Measurements from ENCODE around the gene ANKS3.

Gene ANKS3

DNA sequence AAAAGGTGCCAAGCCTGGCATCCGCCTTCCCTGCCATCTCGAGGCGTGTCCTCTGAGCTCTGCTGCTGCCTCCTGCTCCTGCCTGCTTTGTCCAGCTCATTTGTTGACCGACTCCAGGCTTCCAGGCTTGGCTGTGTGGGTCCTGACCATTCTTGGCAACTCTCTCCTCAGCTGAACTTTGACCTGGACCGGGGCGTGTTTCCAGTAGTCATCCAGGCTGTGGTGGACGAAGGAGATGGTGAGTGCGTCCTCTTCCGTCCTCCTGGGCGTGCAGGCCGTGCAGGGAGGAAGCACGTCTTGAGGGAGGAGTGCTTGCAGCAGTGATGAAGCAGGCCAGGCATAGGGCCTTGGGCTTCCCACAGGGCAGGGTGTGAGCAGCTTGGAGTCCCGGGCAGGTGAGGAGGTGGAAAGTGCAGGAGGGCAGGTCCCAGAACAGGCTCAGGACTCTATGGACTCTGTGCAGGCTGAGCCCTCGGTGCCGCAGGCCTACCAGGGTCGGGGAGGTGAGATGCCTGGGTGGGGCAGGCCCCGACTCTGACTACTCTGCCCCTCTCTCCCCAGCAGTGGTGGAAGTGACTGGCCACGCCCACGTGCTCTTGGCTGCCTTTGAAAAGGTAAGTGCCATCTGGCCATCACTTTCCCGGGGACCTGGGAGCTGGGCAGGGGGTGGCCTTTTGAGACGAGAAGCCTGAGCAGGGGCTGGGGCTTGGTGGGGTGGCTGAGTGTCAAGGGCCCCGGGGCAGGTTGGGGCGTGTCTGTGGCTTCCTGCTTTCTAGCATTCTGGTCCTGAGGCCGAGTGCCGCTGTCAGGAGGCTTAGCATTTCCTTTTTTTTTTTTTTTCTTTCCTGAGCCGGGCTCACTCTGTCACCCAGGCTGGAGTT lies 69.3 kb downstream of the ANKS3 start:
- Histone ChIP-seq H3K4me2 (no peak overlapping the region), H3K79me2 (ENCODE audit: insufficient read depth, low read depth) (no peaks in the 10 kb centered on the region), H3K27ac (no peak overlapping the region), H4K20me1 (ENCODE audit: insufficient read depth) (no peaks in the 10 kb centered on the region), H3K27me3 (ENCODE audit: insufficient read depth, low read depth) (no peaks in the 10 kb centered on the region), H2AFZ (ENCODE audit: low read depth) (no peak overlapping the region), H3K4me3 (IDR thresholded peaks at IDR 0.05; ENCODE audit: insufficient read depth, low read depth, low read length) (no peak overlapping the region), H3K4me1 (ENCODE audit: low read depth, poor library complexity, severe bottlenecking) (no peaks in the 10 kb centered on the region), H3K36me3 (ENCODE audit: insufficient read depth) (peaks cover 12% of the 10 kb centered on the region; the same call in 1 of the 2 replicates), H3K9ac (no peak overlapping the region)
- TF ChIP-seq, protein P1, sequence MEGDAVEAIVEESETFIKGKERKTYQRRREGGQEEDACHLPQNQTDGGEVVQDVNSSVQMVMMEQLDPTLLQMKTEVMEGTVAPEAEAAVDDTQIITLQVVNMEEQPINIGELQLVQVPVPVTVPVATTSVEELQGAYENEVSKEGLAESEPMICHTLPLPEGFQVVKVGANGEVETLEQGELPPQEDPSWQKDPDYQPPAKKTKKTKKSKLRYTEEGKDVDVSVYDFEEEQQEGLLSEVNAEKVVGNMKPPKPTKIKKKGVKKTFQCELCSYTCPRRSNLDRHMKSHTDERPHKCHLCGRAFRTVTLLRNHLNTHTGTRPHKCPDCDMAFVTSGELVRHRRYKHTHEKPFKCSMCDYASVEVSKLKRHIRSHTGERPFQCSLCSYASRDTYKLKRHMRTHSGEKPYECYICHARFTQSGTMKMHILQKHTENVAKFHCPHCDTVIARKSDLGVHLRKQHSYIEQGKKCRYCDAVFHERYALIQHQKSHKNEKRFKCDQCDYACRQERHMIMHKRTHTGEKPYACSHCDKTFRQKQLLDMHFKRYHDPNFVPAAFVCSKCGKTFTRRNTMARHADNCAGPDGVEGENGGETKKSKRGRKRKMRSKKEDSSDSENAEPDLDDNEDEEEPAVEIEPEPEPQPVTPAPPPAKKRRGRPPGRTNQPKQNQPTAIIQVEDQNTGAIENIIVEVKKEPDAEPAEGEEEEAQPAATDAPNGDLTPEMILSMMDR (conservative IDR thresholded peaks at IDR 0.05; ENCODE audit: low read depth, low read length) = no peak

DNA sequence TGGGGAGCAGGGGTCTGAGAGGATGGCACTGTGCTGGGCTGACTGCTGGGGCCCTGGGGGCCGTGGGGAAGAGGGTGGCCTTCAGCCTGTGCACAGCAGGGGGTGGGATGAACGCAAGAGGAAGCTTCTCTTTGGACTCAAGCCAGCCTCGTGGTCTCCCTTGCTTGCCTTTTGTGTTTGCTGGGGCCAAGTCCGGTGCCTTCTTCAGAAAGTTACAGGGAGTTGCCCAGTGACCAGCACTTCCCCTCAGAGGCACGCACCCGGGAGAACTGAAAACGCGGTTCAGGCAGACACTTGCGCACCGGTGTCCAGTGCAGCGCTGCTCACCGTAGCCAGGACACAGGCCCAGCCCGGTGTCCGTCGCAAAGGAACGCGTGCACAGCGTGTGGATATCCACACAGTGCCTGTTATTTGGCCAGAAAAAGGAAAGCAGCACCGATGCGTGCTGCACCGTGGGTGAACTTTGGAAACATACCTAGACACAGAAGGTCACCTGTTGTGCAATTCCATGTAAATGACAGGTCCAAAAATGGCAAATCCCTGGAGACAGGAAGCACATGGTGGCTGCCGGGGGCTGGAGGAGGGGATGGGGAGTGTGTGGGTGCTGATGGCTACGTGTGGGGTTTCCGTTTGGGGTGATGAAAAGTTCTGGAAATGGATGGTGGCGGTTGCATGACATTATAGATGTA lies 70.2 kb downstream of the ANKS3 start:
- Histone ChIP-seq H3K9ac (no peak overlapping the region), H3K79me2 (ENCODE audit: insufficient read depth, low read depth) (no peaks in the 10 kb centered on the region), H3K27ac (no peak overlapping the region), H3K4me3 (IDR thresholded peaks at IDR 0.05; ENCODE audit: insufficient read depth, low read depth, low read length) (no peak overlapping the region), H3K27me3 (ENCODE audit: insufficient read depth, low read depth) (no peaks in the 10 kb centered on the region), H3K36me3 (ENCODE audit: insufficient read depth) (peaks cover 11% of the 10 kb centered on the region; the same call in 1 of the 2 replicates), H3K4me1 (ENCODE audit: low read depth, poor library complexity, severe bottlenecking) (no peaks in the 10 kb centered on the region), H3K4me2 (no peak overlapping the region), H4K20me1 (ENCODE audit: insufficient read depth) (no peaks in the 10 kb centered on the region), H2AFZ (ENCODE audit: low read depth) (no peak overlapping the region)
- TF ChIP-seq, protein P1 (conservative IDR thresholded peaks at IDR 0.05; ENCODE audit: low read depth, low read length) = no peak

GRCh38 chr16:4663465-4663776 lies 70.7 kb downstream of the ANKS3 start:
- no peaks in the 10 kb centered on the region for H3K27me3 ChIP-seq (ENCODE audit: insufficient read depth, low read depth)

DNA sequence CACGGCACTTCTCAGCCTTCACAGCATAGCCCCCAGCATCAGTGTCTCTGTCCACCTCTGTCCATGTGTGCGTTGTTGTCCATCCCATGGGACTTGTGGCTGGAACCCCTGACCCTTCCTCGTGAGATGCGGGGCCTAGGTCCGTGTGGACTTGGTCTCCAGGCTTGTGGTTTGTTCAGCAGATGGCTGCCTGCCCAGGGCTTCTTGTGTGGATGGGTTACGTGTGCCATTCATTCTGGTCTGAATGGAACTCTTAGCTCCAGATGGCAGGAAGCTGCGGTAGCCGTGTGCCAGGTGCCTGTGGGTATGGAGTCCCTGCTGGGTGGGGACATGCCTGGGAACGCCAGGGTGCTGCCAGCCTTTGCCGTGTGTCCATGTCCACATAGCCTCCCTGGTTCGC lies 72.4 kb downstream of the ANKS3 start:
- Histone ChIP-seq H3K9ac (no peak overlapping the region), H3K27ac (no peak overlapping the region), H2AFZ (ENCODE audit: low read depth) (no peak overlapping the region), H3K4me1 (ENCODE audit: low read depth, poor library complexity, severe bottlenecking) (no peaks in the 10 kb centered on the region), H3K27me3 (ENCODE audit: insufficient read depth, low read depth) (no peaks in the 10 kb centered on the region), H3K36me3 (ENCODE audit: insufficient read depth) (no peaks in the 10 kb centered on the region), H4K20me1 (ENCODE audit: insufficient read depth) (no peaks in the 10 kb centered on the region), H3K4me3 (IDR thresholded peaks at IDR 0.05; ENCODE audit: insufficient read depth, low read depth, low read length) (no peak overlapping the region), H3K4me2 (no peak overlapping the region), H3K79me2 (ENCODE audit: insufficient read depth, low read depth) (no peaks in the 10 kb centered on the region)
- TF ChIP-seq, protein P1 (conservative IDR thresholded peaks at IDR 0.05; ENCODE audit: low read depth, low read length) = no peak

More at GRCh38 chr16:4663465-4663776, 70.7 kb downstream of the ANKS3 start:
- H3K79me2 ChIP-seq (ENCODE audit: insufficient read depth, low read depth) = no peaks in the 10 kb centered on the region
- H3K4me3 ChIP-seq (IDR thresholded peaks at IDR 0.05; ENCODE audit: insufficient read depth, low read depth, low read length) = no peak overlapping the region
- TF ChIP-seq, protein P1 (conservative IDR thresholded peaks at IDR 0.05; ENCODE audit: low read depth, low read length) = no peak
- H3K27ac ChIP-seq = no peak overlapping the region
- no peaks in the 10 kb centered on the region for H3K4me1 ChIP-seq (ENCODE audit: low read depth, poor library complexity, severe bottlenecking)
- H3K9ac ChIP-seq = no peak overlapping the region
- H2AFZ ChIP-seq (ENCODE audit: low read depth) = no peak overlapping the region
- no peak overlapping the region for H3K4me2 ChIP-seq
- H3K36me3 ChIP-seq (ENCODE audit: insufficient read depth) = peaks cover 6% of the 10 kb centered on the region; the same call in 1 of the 2 replicates
- no peaks in the 10 kb centered on the region for H4K20me1 ChIP-seq (ENCODE audit: insufficient read depth)
